Measurements from ENCODE around the gene MCHR1. TPM values are rescaled to one million over a fixed set of nuclear protein-coding genes. Genes with fewer than 3 reads are reported as not detected.

The MCHR1 gene
- total and polyA plus RNA-seq, 2 of the 13 experiments (the other 11 are each of a cell fraction or from before 2014, with no cell fraction given): 0.40 to 0.83 TPM

DNA sequence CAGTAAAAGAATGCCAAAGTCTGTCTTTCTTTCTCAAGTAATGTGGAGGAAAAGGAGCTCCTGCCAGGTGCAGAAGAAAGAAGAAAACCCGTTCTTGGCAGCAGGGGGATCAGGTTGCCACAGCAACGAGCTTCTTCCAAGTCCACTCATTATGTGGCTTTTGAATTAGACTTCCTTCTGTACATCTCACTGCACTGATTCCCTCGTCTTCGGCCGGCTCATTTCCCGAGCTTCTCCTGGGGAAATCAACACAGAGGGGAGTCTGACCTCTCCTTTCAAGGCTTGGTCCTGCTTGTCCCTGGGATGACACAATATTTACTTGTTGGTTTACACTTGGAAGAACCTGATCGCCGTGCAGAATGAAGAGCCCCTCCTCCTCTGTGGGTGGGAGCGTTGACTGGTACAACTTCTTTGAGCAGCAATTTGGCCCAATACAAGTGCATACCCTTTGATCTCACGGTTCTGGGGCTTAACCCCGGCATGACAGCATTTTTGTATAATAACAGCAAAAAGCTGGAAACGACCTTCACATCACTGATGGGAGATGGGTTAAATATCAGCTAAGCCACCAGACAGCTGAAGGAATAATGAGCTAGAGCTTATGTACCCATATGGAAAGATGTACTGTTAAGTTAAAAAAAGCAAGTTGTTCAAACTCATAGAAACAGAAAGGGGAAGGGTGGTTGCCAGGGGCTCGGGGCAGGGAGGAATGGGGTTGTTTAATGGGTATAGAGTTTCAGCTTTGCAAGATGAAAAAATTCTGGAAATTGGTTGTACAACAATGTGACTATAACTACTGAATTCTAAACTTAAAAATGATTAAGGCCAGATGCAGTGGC lies 35.4 kb downstream of the MCHR1 start (continued):
- TF ChIP-seq, protein P1, sequence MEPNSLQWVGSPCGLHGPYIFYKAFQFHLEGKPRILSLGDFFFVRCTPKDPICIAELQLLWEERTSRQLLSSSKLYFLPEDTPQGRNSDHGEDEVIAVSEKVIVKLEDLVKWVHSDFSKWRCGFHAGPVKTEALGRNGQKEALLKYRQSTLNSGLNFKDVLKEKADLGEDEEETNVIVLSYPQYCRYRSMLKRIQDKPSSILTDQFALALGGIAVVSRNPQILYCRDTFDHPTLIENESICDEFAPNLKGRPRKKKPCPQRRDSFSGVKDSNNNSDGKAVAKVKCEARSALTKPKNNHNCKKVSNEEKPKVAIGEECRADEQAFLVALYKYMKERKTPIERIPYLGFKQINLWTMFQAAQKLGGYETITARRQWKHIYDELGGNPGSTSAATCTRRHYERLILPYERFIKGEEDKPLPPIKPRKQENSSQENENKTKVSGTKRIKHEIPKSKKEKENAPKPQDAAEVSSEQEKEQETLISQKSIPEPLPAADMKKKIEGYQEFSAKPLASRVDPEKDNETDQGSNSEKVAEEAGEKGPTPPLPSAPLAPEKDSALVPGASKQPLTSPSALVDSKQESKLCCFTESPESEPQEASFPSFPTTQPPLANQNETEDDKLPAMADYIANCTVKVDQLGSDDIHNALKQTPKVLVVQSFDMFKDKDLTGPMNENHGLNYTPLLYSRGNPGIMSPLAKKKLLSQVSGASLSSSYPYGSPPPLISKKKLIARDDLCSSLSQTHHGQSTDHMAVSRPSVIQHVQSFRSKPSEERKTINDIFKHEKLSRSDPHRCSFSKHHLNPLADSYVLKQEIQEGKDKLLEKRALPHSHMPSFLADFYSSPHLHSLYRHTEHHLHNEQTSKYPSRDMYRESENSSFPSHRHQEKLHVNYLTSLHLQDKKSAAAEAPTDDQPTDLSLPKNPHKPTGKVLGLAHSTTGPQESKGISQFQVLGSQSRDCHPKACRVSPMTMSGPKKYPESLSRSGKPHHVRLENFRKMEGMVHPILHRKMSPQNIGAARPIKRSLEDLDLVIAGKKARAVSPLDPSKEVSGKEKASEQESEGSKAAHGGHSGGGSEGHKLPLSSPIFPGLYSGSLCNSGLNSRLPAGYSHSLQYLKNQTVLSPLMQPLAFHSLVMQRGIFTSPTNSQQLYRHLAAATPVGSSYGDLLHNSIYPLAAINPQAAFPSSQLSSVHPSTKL (CRISPR knock-in tag; IDR thresholded peaks at IDR 0.05): peak; percentile 75
- TF ChIP-seq ZNF619 (CRISPR knock-in tag; IDR thresholded peaks at IDR 0.05): no peak
- no peak for TF ChIP-seq ZNF317 (CRISPR knock-in tag; IDR thresholded peaks at IDR 0.05)
- no peak for TF ChIP-seq SOX13 (IDR thresholded peaks at IDR 0.05)
- TF ChIP-seq SOX13 (CRISPR knock-in tag; conservative IDR thresholded peaks at IDR 0.05 in 1 of 2, IDR thresholded peaks at IDR 0.05 in 1 of 2): peak in 1 of 2 experiments; percentile 20; a peak in 1 of 4 replicates
- no peak for TF ChIP-seq ZNF3 (CRISPR knock-in tag; IDR thresholded peaks at IDR 0.05)
- TF ChIP-seq MBD4 (IDR thresholded peaks at IDR 0.05; ENCODE audit: borderline replicate concordance, low read length): no peak
- 0 out of 2 replicates have a peak, but pooled peaks have one; percentile 55 for TF ChIP-seq ZNF670 (CRISPR knock-in tag; IDR thresholded peaks at IDR 0.05; ENCODE audit: borderline replicate concordance)
- no peak for TF ChIP-seq ZNF766 (CRISPR knock-in tag; IDR thresholded peaks at IDR 0.05; ENCODE audit: borderline replicate concordance)
- no peak for TF ChIP-seq HCFC1 (IDR thresholded peaks at IDR 0.05; ENCODE audit: low read depth, low read length)
- peak; percentile 61 for TF ChIP-seq CEBPG (CRISPR knock-in tag; IDR thresholded peaks at IDR 0.05)
- TF ChIP-seq CSRNP2 (CRISPR knock-in tag; conservative IDR thresholded peaks at IDR 0.05; ENCODE audit: low read depth): no peak
- no peak for TF ChIP-seq TP53 (CRISPR knock-in tag; conservative IDR thresholded peaks at IDR 0.05)
- TF ChIP-seq MTA3 (CRISPR knock-in tag; IDR thresholded peaks at IDR 0.05): no peak
- 0 out of 2 replicates have a peak, but pooled peaks have one; percentile 13 for TF ChIP-seq FOXK1 (CRISPR knock-in tag; IDR thresholded peaks at IDR 0.05; ENCODE audit: borderline replicate concordance, low read depth)
- TF ChIP-seq AKAP8 (CRISPR knock-in tag; IDR thresholded peaks at IDR 0.05): no peak
- no peak for TF ChIP-seq ZNF788 (CRISPR knock-in tag; IDR thresholded peaks at IDR 0.05; ENCODE audit: borderline replicate concordance)
- TF ChIP-seq TSC22D2 (CRISPR knock-in tag; IDR thresholded peaks at IDR 0.05; ENCODE audit: borderline replicate concordance): no peak
- no peak for TF ChIP-seq MEF2D (CRISPR knock-in tag; IDR thresholded peaks at IDR 0.05)
- no peak for TF ChIP-seq SP140L (CRISPR knock-in tag; IDR thresholded peaks at IDR 0.05; ENCODE audit: borderline replicate concordance)
- TF ChIP-seq DR1 (CRISPR knock-in tag; IDR thresholded peaks at IDR 0.05): no peak
- no peak for TF ChIP-seq ESRRA (CRISPR knock-in tag; IDR thresholded peaks at IDR 0.05; ENCODE audit: low read depth)
- TF ChIP-seq ETV6 (CRISPR knock-in tag; conservative IDR thresholded peaks at IDR 0.05): no peak
- TF ChIP-seq IRF2 (CRISPR knock-in tag; IDR thresholded peaks at IDR 0.05): 0 out of 2 replicates have a peak, but pooled peaks have one; percentile 22
- TF ChIP-seq KLF16 (CRISPR knock-in tag; IDR thresholded peaks at IDR 0.05): peak in 1 of 2 experiments; percentile 19; a peak in 1 of 4 replicates

Measured in HepG2 (cell line).